ENCODE measurements around the gene THTPA.
"Not testable (repeated sequence)": the region's sequence is repeated elsewhere in the genome, so short reads cannot be mapped to it uniquely, and the experiment has no call there.

The THTPA gene

GRCh38 chr14:23604675-23605170 lies 48.7 kb downstream of the THTPA start:
- no peak overlapping the region for H3K4me3 ChIP-seq (ENCODE audit: low read depth, low read length)
- TF ChIP-seq CTCF (IDR thresholded peaks at IDR 0.05; ENCODE audit: borderline replicate concordance, insufficient read depth, low read depth, low read length), result no peak

GRCh38 chr14:23605931-23606585 lies 50.0 kb downstream of the THTPA start:
- TF ChIP-seq CTCF (IDR thresholded peaks at IDR 0.05; ENCODE audit: borderline replicate concordance, insufficient read depth, low read depth, low read length), result no peak
- no peak overlapping the region for H3K4me3 ChIP-seq (ENCODE audit: low read depth, low read length)

GRCh38 chr14:23608454-23608853 lies 52.4 kb downstream of the THTPA start:
- TF ChIP-seq CTCF (IDR thresholded peaks at IDR 0.05; ENCODE audit: borderline replicate concordance, insufficient read depth, low read depth, low read length), result no peak
- no peak overlapping the region for H3K4me3 ChIP-seq (ENCODE audit: low read depth, low read length)

GRCh38 chr14:23609001-23609400 lies 52.9 kb downstream of the THTPA start:
- no peak for TF ChIP-seq CTCF (IDR thresholded peaks at IDR 0.05; ENCODE audit: borderline replicate concordance, insufficient read depth, low read depth, low read length)
- H3K4me3 ChIP-seq (ENCODE audit: low read depth, low read length), result no peak overlapping the region

GRCh38 chr14:23609411-23610089 lies 53.5 kb downstream of the THTPA start:
- H3K4me3 ChIP-seq (ENCODE audit: low read depth, low read length), result not testable (repeated sequence)
